ENCODE measurements around the gene LRRFIP1. TPM values are rescaled to one million over a fixed set of nuclear protein-coding genes. Genes with fewer than 3 reads are reported as not detected.

The LRRFIP1 gene
- total and polyA plus RNA-seq, 2 donors (not counting 1 experiment from before 2014, with no cell fraction given) = 42.0 to 139 TPM

GRCh38 chr2:237623428-237624403, 3.7 kb upstream of the LRRFIP1 start:
- CTCF ChIA-PET = interaction anchor here (1.0 to 4.0 kb wide), 6 partner anchors 50 to 151 kb away, joined by 3 to 46 read pairs (median 4); no protein-coding TSS in a partner anchor
- no peak overlapping the region for H3K4me3 Mint-ChIP-seq
- WGBS (ENCODE audit: insufficient coverage) = 82% methylated on average over 12 of the region's 13 CpGs

More at GRCh38 chr2:237623428-237624403, 3.7 kb upstream of the LRRFIP1 start:
- intact Hi-C loops (cut with micrococcal nuclease) = loop anchor here (1.0 kb wide), 1 partner anchor 122 kb away; no protein-coding TSS in a partner anchor
- Histone ChIP-seq H3K27ac (ENCODE audit: low read length in 2 of 2) (no peak overlapping the region), H3K36me3 (replicated peaks in 1 of 2; ENCODE audit: control extremely low read depth in 1 of 2, control insufficient read depth in 1 of 2, extremely low read depth in 1 of 2, insufficient read depth in 2 of 2, low read length in 1 of 2) (no peaks in the 10 kb centered on the region), H4K20me1 (ENCODE audit: control insufficient read depth, insufficient read depth, low read length, poor library complexity, severe bottlenecking) (no peaks in the 10 kb centered on the region), H3K4me1 (ENCODE audit: control insufficient read depth in 2 of 2, insufficient read depth in 2 of 2, low read length in 2 of 2) (peaks cover 8 to 13% of the 10 kb centered on the region in 2 donors), H3K9ac (ENCODE audit: low read length) (no peak overlapping the region), H3K9me3 (ENCODE audit: control extremely low read depth in 1 of 3, control insufficient read depth in 2 of 3, insufficient read depth in 1 of 3, low read length in 2 of 3) (no peaks in the 10 kb centered on the region), H3K4me2 (replicated peaks; ENCODE audit: low read depth, low read length, poor library complexity, severe bottlenecking) (no peak overlapping the region), H3K4me3 (ENCODE audit: control extremely low read depth in 1 of 5, extremely low read depth in 1 of 5, insufficient read depth in 1 of 5, low read depth in 2 of 5, low read length in 4 of 5) (no peak overlapping the region), H3K79me2 (ENCODE audit: control insufficient read depth, insufficient read depth, low read length) (no peaks in the 10 kb centered on the region), H2AFZ (ENCODE audit: insufficient read depth, low read depth, low read length, poor library complexity, severe bottlenecking) (no peak overlapping the region), H3K27me3 (replicated peaks in 1 of 4; ENCODE audit: control extremely low read depth in 1 of 4, control insufficient read depth in 3 of 4, insufficient read depth in 4 of 4, low read length in 3 of 4) (peaks cover 0 to 8% (median 7%) of the 10 kb centered on the region in 4 experiments)
- H3K4me1 Mint-ChIP-seq = peaks cover 12% of the 10 kb centered on the region
- POLR2A ChIA-PET = interaction anchor here (0.5 kb wide), 1 partner anchor 104 kb away, joined by 5 read pairs; no protein-coding TSS in a partner anchor
- DNase-seq = no peak
- H3K27ac Mint-ChIP-seq = no peak overlapping the region
- no peak for ATAC-seq (ENCODE audit: low read depth)
- TF ChIP-seq CTCF (IDR thresholded peaks at IDR 0.05) (no peak), EZH2 (IDR thresholded peaks at IDR 0.05; ENCODE audit: borderline replicate concordance, insufficient read depth, low read depth, low read length, poor library complexity, severe bottlenecking) (no peak)
- H3K27me3 Mint-ChIP-seq = peaks cover 9% of the 10 kb centered on the region
- H3K9me3 Mint-ChIP-seq (ENCODE audit: insufficient read depth) = no peaks in the 10 kb centered on the region
